ENCODE data around the gene SAA1.
"Not testable (repeated sequence)": the region's sequence is repeated elsewhere in the genome, so short reads cannot be mapped to it uniquely, and the experiment has no call there.

SAA1 gene

GRCh38 chr11:18265949-18266348 lies at the start of gene SAA1:
Gene SAA1 (plus strand): TSS chr11:18266264. CDS start chr11:18266888, 624 bp downstream.
- no peak for DNase-seq (ENCODE audit: low read depth)

GRCh38 chr11:18221274-18221876 lies 44.7 kb upstream of the SAA1 start:
- DNase-seq (ENCODE audit: low read depth), result no peak

- no peak for DNase-seq (ENCODE audit: low read depth)
Measured at GRCh38 chr11:18222814-18223421, 43.1 kb upstream of the SAA1 start.

- DNase-seq (ENCODE audit: low read depth), result no peak
Measured at GRCh38 chr11:18223591-18224387, 42.3 kb upstream of the SAA1 start.

- DNase-seq (ENCODE audit: low read depth), result no peak
Measured at GRCh38 chr11:18225913-18226312, 40.2 kb upstream of the SAA1 start.

- no peak for DNase-seq (ENCODE audit: low read depth)
Measured at GRCh38 chr11:18229501-18229900, 36.6 kb upstream of the SAA1 start.

GRCh38 chr11:18230859-18231258 lies 35.2 kb upstream of the SAA1 start:
- DNase-seq (ENCODE audit: low read depth), result no peak

- DNase-seq (ENCODE audit: low read depth), result no peak
Measured at GRCh38 chr11:18233912-18234311, 32.2 kb upstream of the SAA1 start.

- no peak for DNase-seq (ENCODE audit: low read depth)
Measured at GRCh38 chr11:18235394-18236334, 30.4 kb upstream of the SAA1 start.

- no peak for DNase-seq (ENCODE audit: low read depth)
Measured at GRCh38 chr11:18236664-18237356, 29.3 kb upstream of the SAA1 start, which contains the start of gene SAA4. Gene SAA4 (minus strand): TSS chr11:18236802. CDS start chr11:18235926, 876 bp downstream.

GRCh38 chr11:18239655-18240054 lies 26.4 kb upstream of the SAA1 start:
- no peak for DNase-seq (ENCODE audit: low read depth)

GRCh38 chr11:18243783-18244362 lies 22.2 kb upstream of the SAA1 start:
- DNase-seq (ENCODE audit: low read depth), result peak; percentile 48

GRCh38 chr11:18245396-18245795 lies 20.7 kb upstream of the SAA1 start:
- no peak for DNase-seq (ENCODE audit: low read depth)

- not testable (repeated sequence) for DNase-seq (ENCODE audit: low read depth)
Measured at GRCh38 chr11:18246379-18247190, 19.5 kb upstream of the SAA1 start.

GRCh38 chr11:18247191-18247581 lies 18.9 kb upstream of the SAA1 start:
- DNase-seq (ENCODE audit: low read depth), result not testable (repeated sequence)

- DNase-seq (ENCODE audit: low read depth), result no peak
Measured at GRCh38 chr11:18248561-18248960, 17.5 kb upstream of the SAA1 start, which contains the start of gene SAA2. Gene SAA2 (minus strand): TSS chr11:18248668. CDS start chr11:18248011, 657 bp downstream.

GRCh38 chr11:18253233-18253632 lies 12.8 kb upstream of the SAA1 start:
- no peak for DNase-seq (ENCODE audit: low read depth)

- DNase-seq (ENCODE audit: low read depth), result no peak
Measured at GRCh38 chr11:18253778-18254338, 12.2 kb upstream of the SAA1 start.

- DNase-seq (ENCODE audit: low read depth), result no peak
Measured at GRCh38 chr11:18254781-18255361, 11.2 kb upstream of the SAA1 start.

Measured in GM04504 (cell line).